ENCODE measurements around the gene LPCAT1.
"Not testable (repeated sequence)": the region's sequence is repeated elsewhere in the genome, so short reads cannot be mapped to it uniquely, and the experiment has no call there.

- TF ChIP-seq POLR2A (IDR thresholded peaks at IDR 0.05; ENCODE audit: low read depth, low read length); CTCF (IDR thresholded peaks at IDR 0.05; ENCODE audit: extremely low read depth in 1 of 2, insufficient read depth in 1 of 2, low read depth in 1 of 2, low read length in 2 of 2); EZH2 (IDR thresholded peaks at IDR 0.05; ENCODE audit: borderline replicate concordance, low read depth, low read length, severe bottlenecking): not testable (repeated sequence)
Observed at GRCh38 chr5:1567527-1568200, 43.9 kb upstream of the LPCAT1 start.
